Sigmoid colon (tissue), 7 donors: ENCODE data around the gene MAP3K14. TPM values are rescaled to one million over a fixed set of nuclear protein-coding genes. Genes with fewer than 3 reads are reported as not detected.
A peak's percentile ranks its signal among the peaks of the same experiment; 100 is the strongest.

Experiments used
- DNase-seq: peaks from one replicate; pipeline ENCODE4 v3.0.0-alpha.2; 2019
- H3K27ac ChIP-seq, 4 donors: fragments of 200-600 bp; sonication (generic); one replicate each; pipeline ENCODE4 v1.5.1; 2016 to 2019; ENCODE audit warnings: mild to moderate bottlenecking in 1 of 4
- H3K27me3 ChIP-seq, 3 donors: fragments of 200-600 bp; sonication (generic); one replicate each; pipeline ENCODE4 v1.5.1; 2019; ENCODE audit warnings: mild to moderate bottlenecking in 1 of 3
- H3K36me3 ChIP-seq, 4 donors: fragments of 200-600 bp; sonication (generic); one replicate each; pipeline ENCODE4 v1.5.1; 2016 to 2019
- H3K4me1 ChIP-seq, 4 donors: fragments of 200-600 bp; sonication (generic); one replicate each; pipeline ENCODE4 v1.5.1; 2017 to 2019
- H3K4me3 ChIP-seq, 4 donors: fragments of 200-600 bp; sonication (generic); one replicate each; pipeline ENCODE4 v1.5.1; 2017 to 2019; ENCODE audit warnings: mild to moderate bottlenecking in 2 of 4, moderate library complexity in 1 of 4
- H3K9me3 ChIP-seq, 4 donors: fragments of 200-600 bp in 3 of 4; sonication (generic) in 3 of 4; one replicate each; pipeline versions ENCODE4 v1.5.1 to v1.6.1; 2013 to 2019
- CTCF ChIP-seq, 4 experiments: fragments of 450-650 bp in 3 of 4; fragments of 200-600 bp in 1 of 4; IDR thresholded peaks; one replicate each; pipeline ENCODE4 v1.5.1; 2016 to 2019; ENCODE audit warnings: antibody characterized with exemption in 4 of 4, mild to moderate bottlenecking in 3 of 4, moderate library complexity in 2 of 4
- EP300 ChIP-seq, 4 donors: sonication (generic); formaldehyde crosslinking; IDR thresholded peaks; one replicate each; pipeline ENCODE4 v1.6.1; 2017; ENCODE audit warnings: antibody characterized with exemption in 4 of 4
- POLR2A ChIP-seq, 2 donors: fragments of 450-650 bp; IDR thresholded peaks; one replicate each; pipeline ENCODE4 v1.6.1; 2016; ENCODE audit warnings: antibody characterized with exemption in 2 of 2, mild to moderate bottlenecking in 2 of 2, moderate library complexity in 2 of 2
- POLR2AphosphoS5 ChIP-seq, 4 donors: sonication (generic); formaldehyde crosslinking; IDR thresholded peaks; one replicate each; pipeline ENCODE4 v1.6.1; 2017; ENCODE audit warnings: antibody characterized with exemption in 4 of 4
- WGBS, 2 donors: extraction: QIAGEN DNeasy Blood & Tissue Kit; methylation state at CpG; one replicate each; pipeline ENCODE4 v1.1.7; 2013; 5-methylcytosine and 5-hydroxymethylcytosine counted together
- intact Hi-C: fragments of 100-400 bp; cut with DNase I; formaldehyde crosslinking; loops from one replicate; pipeline ENCODE4 v1.15.1; 2023
- polyA plus RNA-seq, 3 donors: library from polyadenylated mRNA; stranded (reverse); fragments of 200-250 nt; gene quantifications; one replicate each; pipeline ENCODE4 v1.2.3, GENCODE V29; 2013
- total RNA-seq, 4 donors: library from RNA; depleted of rRNA; stranded (reverse); fragments of >200 nt; gene quantifications; one replicate each; pipeline ENCODE4 v1.1.0, GENCODE V29; 2016
- donor health status: healthy with polysubstance abuse.
- donor health status: Bipolar disorder and iron deficiency.
- donor health status: healthy.

The MAP3K14 gene
- 10 to 100 TPM in 3 of 4 donors, 1 to 10 TPM in 1; 9.2 to 28.5 (median 14.1) TPM for total RNA-seq
- 10 to 100 TPM in 1 of 3 donors, 1 to 10 TPM in 2; 7.2 to 20.8 (median 9.0) TPM for polyA plus RNA-seq

GRCh38 chr17:45316434-45317110, at the start of gene MAP3K14:
MAP3K14 (minus strand) TSS chr17:45317020; CDS start chr17:45290745, 26,275 bp downstream.
- Histone ChIP-seq H3K9me3 (no peaks in the 10 kb centered on the region), H3K27ac (peak within 1 kb of the TSS; percentile 95 to 98 (median 97)), H3K4me1 (peaks cover 2 to 90% (median 76%) of the 10 kb centered on the region in 4 donors), H3K27me3 (no peaks in the 10 kb centered on the region), H3K36me3 (no peaks in the 10 kb centered on the region), H3K4me3 (peak within 1 kb of the TSS; percentile 70 to 93 (median 86))
- 0 to 1% methylated on average over 83 of the region's 83 CpGs for WGBS, 2 donors
- no peak for TF ChIP-seq CTCF (IDR thresholded peaks at IDR 0.05)
- peak; percentile 88 to 97 (median 92) for TF ChIP-seq POLR2AphosphoS5 (IDR thresholded peaks at IDR 0.05)
- peak; percentile 61 to 72 for TF ChIP-seq POLR2A (IDR thresholded peaks at IDR 0.05)
- DNase-seq = peak; percentile 89
- intact Hi-C loops = loop anchor here (2.0 to 5.0 kb wide), 3 partner anchors 40 to 169 kb away; partner anchors contain the start of genes FMNL1 and HEXIM1

GRCh38 chr17:45366049-45366448, 49.2 kb upstream of the MAP3K14 start:
- Histone ChIP-seq H3K36me3 (no peaks in the 10 kb centered on the region), H3K27me3 (no peaks in the 10 kb centered on the region), H3K27ac (no peak overlapping the region), H3K4me1 (peaks cover 0 to 3% (median 2%) of the 10 kb centered on the region in 4 donors), H3K4me3 (no peak overlapping the region), H3K9me3 (no peaks in the 10 kb centered on the region)
- WGBS, 2 donors = 91 to 93% methylated on average over 3 of the region's 3 CpGs
- intact Hi-C loops = no loop called here
- TF ChIP-seq EP300 (IDR thresholded peaks at IDR 0.05) = no peak
- no peak for TF ChIP-seq POLR2AphosphoS5 (IDR thresholded peaks at IDR 0.05)
- TF ChIP-seq CTCF (IDR thresholded peaks at IDR 0.05) = no peak
- TF ChIP-seq POLR2A (IDR thresholded peaks at IDR 0.05) = no peak
- peak; percentile 20 for DNase-seq

GRCh38 chr17:45364531-45365390, 47.9 kb upstream of the MAP3K14 start:
- 74 to 77% methylated on average over 17 of the region's 17 CpGs for WGBS, 2 donors
- intact Hi-C loops = no loop called here
- no peak overlapping the region for H3K27ac ChIP-seq
- no peak overlapping the region for H3K4me3 ChIP-seq
- H3K27me3 ChIP-seq = no peaks in the 10 kb centered on the region
- no peaks in the 10 kb centered on the region for H3K36me3 ChIP-seq
- DNase-seq = peak; percentile 56
- H3K4me1 ChIP-seq = no peaks in the 10 kb centered on the region
- TF ChIP-seq POLR2AphosphoS5 (IDR thresholded peaks at IDR 0.05) = no peak
- TF ChIP-seq EP300 (IDR thresholded peaks at IDR 0.05) = no peak
- TF ChIP-seq POLR2A (IDR thresholded peaks at IDR 0.05) = no peak
- no peak for TF ChIP-seq CTCF (IDR thresholded peaks at IDR 0.05)
- no peaks in the 10 kb centered on the region for H3K9me3 ChIP-seq

GRCh38 chr17:45363498-45363897, 46.7 kb upstream of the MAP3K14 start:
- Histone ChIP-seq H3K4me3 (no peak overlapping the region), H3K9me3 (no peaks in the 10 kb centered on the region), H3K27ac (no peak overlapping the region), H3K27me3 (no peaks in the 10 kb centered on the region), H3K36me3 (no peaks in the 10 kb centered on the region), H3K4me1 (no peaks in the 10 kb centered on the region)
- intact Hi-C loops = no loop called here
- TF ChIP-seq EP300 (IDR thresholded peaks at IDR 0.05) (no peak), POLR2A (IDR thresholded peaks at IDR 0.05) (no peak), POLR2AphosphoS5 (IDR thresholded peaks at IDR 0.05) (no peak), CTCF (IDR thresholded peaks at IDR 0.05) (no peak)
- DNase-seq = peak; percentile 2
- 69 to 90% methylated on average over 3 of the region's 3 CpGs for WGBS, 2 donors
